Thyroid gland (tissue), 4 donors: ENCODE measurements around the gene OPTN.

ENCODE experiments used
- POLR2A ChIP-seq, 2 donors: fragments of 450-650 bp; IDR thresholded peaks; one replicate each; pipeline ENCODE4 v1.6.1; 2017; ENCODE audit warnings: antibody characterized with exemption in 2 of 2, mild to moderate bottlenecking in 2 of 2, moderate library complexity in 1 of 2
- TF ChIP-seq, protein P1 (sequence below), 6 experiments: fragments of 200-600 bp in 3 of 6; fragments of 450-650 bp in 3 of 6; sonication (generic) in 3 of 6; IDR thresholded peaks; one replicate each; pipeline ENCODE4 v1.5.1; 2016 to 2019; ENCODE audit warnings: antibody characterized with exemption in 6 of 6, mild to moderate bottlenecking in 2 of 6, inconsistent platforms in 1 of 6, moderate library complexity in 1 of 6

DNA sequence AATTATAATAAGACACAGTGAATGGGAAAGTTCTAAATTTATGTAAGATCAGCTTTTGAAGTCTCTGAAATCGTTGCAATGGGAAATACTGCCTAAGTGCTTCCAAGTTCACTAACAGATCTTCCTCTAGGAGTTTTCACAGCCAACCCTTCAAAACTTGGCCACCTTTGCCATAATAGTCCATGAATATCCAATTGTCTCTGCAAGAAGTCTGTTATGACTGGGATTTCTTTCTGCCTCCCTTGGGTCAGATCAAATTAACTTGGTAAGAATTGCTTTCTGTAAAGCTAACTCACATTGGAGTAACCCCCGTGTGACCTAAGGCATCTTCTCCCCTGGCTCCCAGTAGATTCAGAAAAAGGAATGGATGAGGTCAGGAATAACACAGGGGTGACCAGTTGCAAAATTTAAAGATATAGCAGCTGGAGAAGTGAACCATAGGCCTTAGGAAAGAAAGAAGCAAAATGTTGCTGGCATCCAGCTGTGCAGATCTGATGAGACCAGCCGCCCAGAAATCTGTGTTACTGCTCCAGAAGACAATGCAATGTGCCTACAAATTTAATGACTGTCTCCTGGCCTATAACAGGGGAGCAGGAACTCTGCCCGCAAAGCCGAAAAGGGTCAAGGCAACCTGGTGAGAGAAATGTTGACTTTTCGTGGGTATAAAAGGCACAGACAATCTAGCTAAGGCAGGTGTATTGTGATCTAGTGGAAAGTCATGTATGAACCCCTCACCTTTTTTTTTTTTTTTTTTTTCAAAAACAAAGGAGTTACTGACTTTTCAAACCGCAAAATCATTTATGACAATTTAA lies 7.5 kb upstream of the OPTN start:
- TF ChIP-seq, protein P1, sequence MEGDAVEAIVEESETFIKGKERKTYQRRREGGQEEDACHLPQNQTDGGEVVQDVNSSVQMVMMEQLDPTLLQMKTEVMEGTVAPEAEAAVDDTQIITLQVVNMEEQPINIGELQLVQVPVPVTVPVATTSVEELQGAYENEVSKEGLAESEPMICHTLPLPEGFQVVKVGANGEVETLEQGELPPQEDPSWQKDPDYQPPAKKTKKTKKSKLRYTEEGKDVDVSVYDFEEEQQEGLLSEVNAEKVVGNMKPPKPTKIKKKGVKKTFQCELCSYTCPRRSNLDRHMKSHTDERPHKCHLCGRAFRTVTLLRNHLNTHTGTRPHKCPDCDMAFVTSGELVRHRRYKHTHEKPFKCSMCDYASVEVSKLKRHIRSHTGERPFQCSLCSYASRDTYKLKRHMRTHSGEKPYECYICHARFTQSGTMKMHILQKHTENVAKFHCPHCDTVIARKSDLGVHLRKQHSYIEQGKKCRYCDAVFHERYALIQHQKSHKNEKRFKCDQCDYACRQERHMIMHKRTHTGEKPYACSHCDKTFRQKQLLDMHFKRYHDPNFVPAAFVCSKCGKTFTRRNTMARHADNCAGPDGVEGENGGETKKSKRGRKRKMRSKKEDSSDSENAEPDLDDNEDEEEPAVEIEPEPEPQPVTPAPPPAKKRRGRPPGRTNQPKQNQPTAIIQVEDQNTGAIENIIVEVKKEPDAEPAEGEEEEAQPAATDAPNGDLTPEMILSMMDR (IDR thresholded peaks at IDR 0.05) = no peak
- no peak for TF ChIP-seq POLR2A (IDR thresholded peaks at IDR 0.05)
